Body of pancreas (tissue), 4 donors: ENCODE results near the gene ETV1.

Experiments
- POLR2A ChIP-seq, 3 donors: fragments of 450-650 bp; IDR thresholded peaks; one replicate each; pipeline ENCODE4 v1.6.1; 2016; ENCODE audit warnings: antibody characterized with exemption in 3 of 3, mild to moderate bottlenecking in 2 of 3
- TF ChIP-seq, protein P1 (sequence below), 7 experiments: fragments of 450-650 bp in 4 of 7; fragments of 200-600 bp in 3 of 7; sonication (generic) in 3 of 7; IDR thresholded peaks; one replicate each; pipeline ENCODE4 v1.5.1; 2016 to 2019; ENCODE audit warnings: antibody characterized with exemption in 7 of 7

DNA sequence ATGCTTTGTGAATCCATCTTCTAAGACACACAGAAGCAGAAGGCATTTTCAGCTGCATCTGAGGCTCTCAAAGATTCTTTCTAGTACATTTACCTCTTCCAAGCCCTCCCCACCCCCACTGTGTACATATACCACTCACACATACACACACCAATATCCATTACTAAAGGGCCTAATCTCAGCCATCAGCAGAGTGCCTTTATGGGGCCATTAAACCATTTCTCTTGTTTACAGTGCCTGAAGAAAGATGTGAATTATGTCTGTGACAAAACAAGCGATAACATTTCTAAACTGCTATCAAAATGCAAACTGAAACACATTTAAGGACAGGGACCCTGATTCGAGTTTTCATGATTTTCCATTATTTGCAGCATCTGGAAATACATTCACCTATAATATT is 40.0 kb downstream of the ETV1 start:
- no peak for TF ChIP-seq POLR2A (IDR thresholded peaks at IDR 0.05)
- TF ChIP-seq, protein P1, sequence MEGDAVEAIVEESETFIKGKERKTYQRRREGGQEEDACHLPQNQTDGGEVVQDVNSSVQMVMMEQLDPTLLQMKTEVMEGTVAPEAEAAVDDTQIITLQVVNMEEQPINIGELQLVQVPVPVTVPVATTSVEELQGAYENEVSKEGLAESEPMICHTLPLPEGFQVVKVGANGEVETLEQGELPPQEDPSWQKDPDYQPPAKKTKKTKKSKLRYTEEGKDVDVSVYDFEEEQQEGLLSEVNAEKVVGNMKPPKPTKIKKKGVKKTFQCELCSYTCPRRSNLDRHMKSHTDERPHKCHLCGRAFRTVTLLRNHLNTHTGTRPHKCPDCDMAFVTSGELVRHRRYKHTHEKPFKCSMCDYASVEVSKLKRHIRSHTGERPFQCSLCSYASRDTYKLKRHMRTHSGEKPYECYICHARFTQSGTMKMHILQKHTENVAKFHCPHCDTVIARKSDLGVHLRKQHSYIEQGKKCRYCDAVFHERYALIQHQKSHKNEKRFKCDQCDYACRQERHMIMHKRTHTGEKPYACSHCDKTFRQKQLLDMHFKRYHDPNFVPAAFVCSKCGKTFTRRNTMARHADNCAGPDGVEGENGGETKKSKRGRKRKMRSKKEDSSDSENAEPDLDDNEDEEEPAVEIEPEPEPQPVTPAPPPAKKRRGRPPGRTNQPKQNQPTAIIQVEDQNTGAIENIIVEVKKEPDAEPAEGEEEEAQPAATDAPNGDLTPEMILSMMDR (IDR thresholded peaks at IDR 0.05): no peak
